ENCODE data around the gene TLL1.

GRCh38 chr4:166065324-166065723, 192.3 kb downstream of the TLL1 start:
- TF ChIP-seq CTCF (conservative IDR thresholded peaks at IDR 0.05; ENCODE audit: low read length) (no peak), EZH2phosphoT487 (IDR thresholded peaks at IDR 0.05; ENCODE audit: borderline replicate concordance, low read depth, low read length) (no peak)
